SHP77 (cell line): ENCODE results near the gene GULP1.
"Not testable (repeated sequence)": the region's sequence is repeated elsewhere in the genome, so short reads cannot be mapped to it uniquely, and the experiment has no call there.

Source experiments
- DNase-seq, 2 experiments: peaks; one replicate each; lab custom pipeline; 2025; lab: John Stamatoyannopoulos, UW

GULP1 gene

GRCh38 chr2:188601927-188602326 is 310.3 kb downstream of the GULP1 start:
- no peak for DNase-seq

- DNase-seq, result no peak
Measured at GRCh38 chr2:188604579-188604978, 312.9 kb downstream of the GULP1 start.

- DNase-seq, result not testable (repeated sequence)
Measured at GRCh38 chr2:188605609-188606584, 314.2 kb downstream of the GULP1 start.

GRCh38 chr2:188606596-188606995 is 314.9 kb downstream of the GULP1 start:
- DNase-seq, result not testable (repeated sequence)

- no peak for DNase-seq
Measured at GRCh38 chr2:188607501-188607900, 315.8 kb downstream of the GULP1 start.

GRCh38 chr2:188609321-188610049 is 317.8 kb downstream of the GULP1 start:
- no peak for DNase-seq

- DNase-seq, result no peak
Measured at GRCh38 chr2:188610050-188610444, 318.4 kb downstream of the GULP1 start.

GRCh38 chr2:188610827-188611226 is 319.2 kb downstream of the GULP1 start:
- no peak for DNase-seq

GRCh38 chr2:188619146-188619545 is 327.5 kb downstream of the GULP1 start:
- DNase-seq, result no peak

GRCh38 chr2:188620916-188621315 is 329.2 kb downstream of the GULP1 start:
- DNase-seq, result no peak

GRCh38 chr2:188622601-188623260 is 331.1 kb downstream of the GULP1 start:
- no peak for DNase-seq

- DNase-seq, result no peak
Measured at GRCh38 chr2:188623995-188624643, 332.4 kb downstream of the GULP1 start.

- DNase-seq, result no peak
Measured at GRCh38 chr2:188627471-188627870, 335.8 kb downstream of the GULP1 start.

- no peak for DNase-seq
Measured at GRCh38 chr2:188628989-188629752, 337.5 kb downstream of the GULP1 start.

GRCh38 chr2:188629753-188630527 is 338.3 kb downstream of the GULP1 start:
- DNase-seq, result no peak

GRCh38 chr2:188631037-188631809 is 339.5 kb downstream of the GULP1 start:
- no peak for DNase-seq

- DNase-seq, result no peak
Measured at GRCh38 chr2:188634656-188635055, 343.0 kb downstream of the GULP1 start.
